ENCODE measurements around the gene FHIT.

The FHIT gene

DNA sequence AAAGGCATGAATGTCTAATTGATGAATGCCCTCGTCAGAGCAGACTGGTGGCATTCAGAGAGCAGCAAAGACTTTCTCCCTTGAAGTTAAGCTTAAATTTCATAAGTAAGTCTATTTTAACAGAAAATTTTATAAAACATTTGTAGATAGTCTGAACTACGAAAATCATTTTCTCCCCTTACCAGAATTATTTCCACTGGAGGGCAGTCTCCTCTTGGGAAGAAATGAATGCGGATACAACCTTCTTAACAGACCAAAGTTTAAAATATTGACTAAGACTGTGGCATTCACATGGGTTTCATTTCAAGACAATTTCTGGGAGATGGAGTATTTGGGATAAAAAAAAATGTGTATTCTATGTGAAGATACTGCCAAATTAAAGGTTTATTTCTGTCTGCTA is 669.0 kb downstream of the FHIT start:
- no peak overlapping the region for H3K27ac Mint-ChIP-seq
- no peak overlapping the region for H3K4me3 Mint-ChIP-seq
- no peaks in the 10 kb centered on the region for H3K27me3 Mint-ChIP-seq
- peaks cover 3% of the 10 kb centered on the region for H3K9me3 Mint-ChIP-seq
- no peak for DNase-seq
- no peaks in the 10 kb centered on the region for H3K36me3 Mint-ChIP-seq (ENCODE audit: low read depth)
- H3K4me1 Mint-ChIP-seq (ENCODE audit: low read depth): no peaks in the 10 kb centered on the region

DNA sequence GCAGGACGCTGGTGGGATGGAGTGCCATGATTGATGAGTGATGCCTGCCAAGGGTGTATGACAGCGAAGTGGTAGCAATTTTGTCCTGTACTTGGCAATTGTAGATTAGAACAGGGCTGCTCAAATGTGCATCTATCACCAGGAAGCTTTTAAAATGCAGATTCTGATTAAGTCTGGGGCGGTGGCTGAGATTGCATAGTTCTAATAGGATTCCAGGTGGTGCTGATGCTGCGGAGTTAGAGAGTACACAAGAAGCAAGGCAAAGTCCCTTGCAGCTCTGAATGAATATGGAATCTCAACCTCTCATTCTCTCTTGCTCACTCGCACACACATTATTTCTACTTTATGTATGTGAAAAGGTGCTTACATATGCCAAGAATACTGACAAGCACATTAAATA is 670.4 kb downstream of the FHIT start:
- Mint-ChIP-seq H3K27ac (no peak overlapping the region), H3K36me3 (ENCODE audit: low read depth) (no peaks in the 10 kb centered on the region), H3K9me3 (no peaks in the 10 kb centered on the region), H3K4me1 (ENCODE audit: low read depth) (no peaks in the 10 kb centered on the region), H3K27me3 (no peaks in the 10 kb centered on the region), H3K4me3 (no peak overlapping the region)
- DNase-seq: no peak

DNA sequence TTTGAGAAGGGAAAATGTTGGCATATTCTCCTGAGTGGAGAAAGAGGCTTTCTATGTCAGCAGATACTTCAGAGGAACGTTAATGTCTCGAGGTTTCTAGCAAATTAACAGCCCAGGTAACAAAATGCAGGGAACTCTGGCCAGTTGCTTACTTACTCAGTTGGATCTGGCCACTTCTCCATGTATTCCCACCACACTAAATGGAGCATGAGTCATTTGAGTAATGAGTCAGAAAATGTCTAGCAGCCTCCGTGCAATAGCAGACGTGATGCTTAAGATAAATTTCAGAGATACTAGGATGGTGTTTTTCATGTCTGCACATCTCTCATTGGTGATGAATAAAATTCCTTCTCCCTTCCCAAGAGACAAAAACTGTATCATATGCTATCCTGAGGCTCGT is 671.5 kb downstream of the FHIT start:
- no peaks in the 10 kb centered on the region for H3K9me3 Mint-ChIP-seq
- no peak overlapping the region for H3K4me3 Mint-ChIP-seq
- H3K36me3 Mint-ChIP-seq (ENCODE audit: low read depth): no peaks in the 10 kb centered on the region
- H3K27ac Mint-ChIP-seq: no peak overlapping the region
- H3K27me3 Mint-ChIP-seq: no peaks in the 10 kb centered on the region
- DNase-seq: no peak
- no peaks in the 10 kb centered on the region for H3K4me1 Mint-ChIP-seq (ENCODE audit: low read depth)

DNA sequence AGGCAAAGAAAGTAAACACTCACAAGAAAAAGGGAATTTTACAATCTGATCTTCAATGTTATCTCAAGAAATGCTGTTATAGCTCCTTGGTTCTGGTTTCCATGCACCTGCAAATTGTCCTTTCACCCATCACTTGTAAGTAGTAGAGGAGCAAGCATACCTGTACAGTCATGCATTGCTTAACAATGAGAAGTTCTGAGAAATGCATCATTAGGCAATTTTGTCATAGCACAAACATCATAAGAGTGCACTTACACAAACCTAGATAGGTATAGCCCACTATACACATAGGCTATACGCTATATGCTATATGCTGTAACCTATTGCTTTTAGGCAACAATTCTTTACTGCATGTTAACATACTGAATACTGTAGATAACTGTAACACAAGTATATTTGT is 672.3 kb downstream of the FHIT start:
- H3K27ac Mint-ChIP-seq: no peak overlapping the region
- no peaks in the 10 kb centered on the region for H3K9me3 Mint-ChIP-seq
- H3K4me1 Mint-ChIP-seq (ENCODE audit: low read depth): no peaks in the 10 kb centered on the region
- no peaks in the 10 kb centered on the region for H3K27me3 Mint-ChIP-seq
- no peaks in the 10 kb centered on the region for H3K36me3 Mint-ChIP-seq (ENCODE audit: low read depth)
- DNase-seq: no peak
- H3K4me3 Mint-ChIP-seq: no peak overlapping the region

DNA sequence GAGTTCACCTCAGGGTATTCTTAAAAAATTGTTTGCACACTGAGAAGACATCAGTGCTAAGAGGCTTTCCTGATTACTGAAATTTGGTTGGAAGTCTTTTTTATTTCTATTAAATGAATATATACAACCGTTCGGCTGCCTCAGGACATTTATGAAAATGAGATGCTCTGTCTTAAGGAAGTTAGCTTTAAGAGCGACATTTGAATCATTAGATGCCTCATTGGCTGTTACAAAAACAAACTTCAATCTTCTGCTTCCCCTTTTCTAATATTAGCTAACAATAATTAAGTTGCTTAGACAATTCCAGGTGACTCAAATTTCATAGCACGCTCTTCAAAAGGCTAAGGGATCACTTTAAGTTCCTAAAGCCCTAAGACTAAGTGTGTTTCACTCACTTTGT is 673.7 kb downstream of the FHIT start:
- DNase-seq: no peak
- no peak overlapping the region for H3K27ac Mint-ChIP-seq
- H3K27me3 Mint-ChIP-seq: no peaks in the 10 kb centered on the region
- H3K4me3 Mint-ChIP-seq: no peak overlapping the region
- H3K36me3 Mint-ChIP-seq (ENCODE audit: low read depth): no peaks in the 10 kb centered on the region
- H3K4me1 Mint-ChIP-seq (ENCODE audit: low read depth): no peaks in the 10 kb centered on the region
- no peaks in the 10 kb centered on the region for H3K9me3 Mint-ChIP-seq

DNA sequence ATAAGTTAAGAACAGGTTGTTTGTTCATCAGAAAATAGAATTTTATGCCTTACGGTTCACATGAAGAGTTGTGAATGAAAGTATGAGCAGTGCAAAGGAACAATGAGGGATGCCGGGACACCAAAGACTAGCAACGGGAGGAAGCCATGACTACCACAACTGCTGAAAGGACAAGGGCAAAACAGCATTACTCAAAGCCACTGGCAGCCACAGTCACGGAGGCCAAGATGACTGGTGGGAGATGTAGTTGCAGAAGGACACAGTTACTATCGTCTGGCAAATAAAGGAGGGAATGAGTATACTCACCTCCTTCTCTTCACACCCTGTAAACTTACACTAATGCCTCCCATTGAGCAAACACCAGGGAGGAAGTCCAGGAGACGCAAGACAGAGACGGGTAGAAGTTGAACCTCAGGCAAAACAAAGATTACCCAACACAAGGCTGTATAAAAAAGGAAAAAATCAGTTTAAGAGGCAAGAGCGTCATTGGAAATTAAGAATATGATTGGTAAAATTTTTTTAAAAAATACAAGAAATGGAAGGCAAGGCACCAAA is 675.5 kb downstream of the FHIT start:
- no peaks in the 10 kb centered on the region for H3K27me3 Mint-ChIP-seq
- H3K9me3 Mint-ChIP-seq: no peaks in the 10 kb centered on the region
- no peaks in the 10 kb centered on the region for H3K4me1 Mint-ChIP-seq (ENCODE audit: low read depth)
- DNase-seq: no peak
- no peak overlapping the region for H3K27ac Mint-ChIP-seq
- no peaks in the 10 kb centered on the region for H3K36me3 Mint-ChIP-seq (ENCODE audit: low read depth)
- H3K4me3 Mint-ChIP-seq: no peak overlapping the region

DNA sequence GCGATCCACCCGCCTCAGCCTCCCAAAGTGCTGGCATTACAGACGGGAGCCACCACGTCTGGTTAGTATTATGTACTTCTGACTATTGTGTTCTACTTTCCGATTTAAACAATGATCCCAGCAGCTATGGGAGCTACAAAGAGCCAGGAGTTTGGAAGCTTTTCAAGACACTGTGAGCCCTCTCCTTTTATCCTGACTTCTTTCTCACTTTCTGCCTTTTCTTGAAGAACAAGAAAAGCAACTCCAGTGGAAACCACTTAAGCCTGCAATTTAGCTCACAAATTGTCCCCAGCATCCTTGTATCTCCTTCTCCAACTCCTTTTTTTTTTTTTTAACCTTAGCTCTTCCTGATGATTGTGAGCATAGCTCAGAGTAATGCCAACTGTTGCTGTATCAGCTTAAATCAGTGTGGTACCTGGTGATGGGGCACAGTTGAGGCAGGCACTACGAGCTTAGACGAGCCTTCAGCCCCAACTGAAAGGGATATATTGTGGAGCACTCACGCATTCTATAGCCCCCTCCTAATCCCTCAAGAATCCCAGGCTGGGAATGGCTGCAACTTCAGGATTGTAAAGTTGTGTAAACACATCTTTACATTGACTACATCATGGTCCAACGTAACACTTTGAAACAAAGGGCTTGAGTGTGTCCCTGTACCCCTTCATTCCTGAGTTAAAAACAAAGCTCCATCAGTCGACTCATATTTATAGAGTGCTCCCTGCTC is 677.0 kb downstream of the FHIT start:
- DNase-seq: no peak
- Mint-ChIP-seq H3K27ac (no peak overlapping the region), H3K36me3 (ENCODE audit: low read depth) (no peaks in the 10 kb centered on the region), H3K4me1 (ENCODE audit: low read depth) (no peaks in the 10 kb centered on the region), H3K9me3 (no peaks in the 10 kb centered on the region), H3K27me3 (no peaks in the 10 kb centered on the region), H3K4me3 (no peak overlapping the region)

DNA sequence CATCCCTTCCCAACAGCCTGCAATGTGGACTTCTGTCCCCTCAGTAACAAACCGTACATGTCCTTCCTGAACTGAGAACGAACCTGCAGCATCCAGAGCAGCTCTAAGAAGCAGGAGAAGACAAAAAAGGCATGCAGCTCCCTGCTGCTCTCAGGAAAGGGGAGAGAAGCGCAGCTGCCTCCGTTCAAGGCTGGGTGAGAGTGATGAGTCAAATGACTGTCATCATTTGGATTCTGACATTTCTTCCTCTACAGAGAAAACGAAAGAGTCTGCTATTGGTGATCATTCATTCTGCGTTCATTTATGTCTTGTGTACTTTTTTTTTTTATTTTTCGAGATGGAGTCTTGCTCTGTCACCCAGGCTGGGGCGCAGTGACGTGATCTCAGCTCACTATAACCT is 677.8 kb downstream of the FHIT start:
- no peak overlapping the region for H3K27ac Mint-ChIP-seq
- no peaks in the 10 kb centered on the region for H3K9me3 Mint-ChIP-seq
- H3K36me3 Mint-ChIP-seq (ENCODE audit: low read depth): no peaks in the 10 kb centered on the region
- H3K4me3 Mint-ChIP-seq: no peak overlapping the region
- no peaks in the 10 kb centered on the region for H3K27me3 Mint-ChIP-seq
- no peaks in the 10 kb centered on the region for H3K4me1 Mint-ChIP-seq (ENCODE audit: low read depth)
- DNase-seq: no peak

DNA sequence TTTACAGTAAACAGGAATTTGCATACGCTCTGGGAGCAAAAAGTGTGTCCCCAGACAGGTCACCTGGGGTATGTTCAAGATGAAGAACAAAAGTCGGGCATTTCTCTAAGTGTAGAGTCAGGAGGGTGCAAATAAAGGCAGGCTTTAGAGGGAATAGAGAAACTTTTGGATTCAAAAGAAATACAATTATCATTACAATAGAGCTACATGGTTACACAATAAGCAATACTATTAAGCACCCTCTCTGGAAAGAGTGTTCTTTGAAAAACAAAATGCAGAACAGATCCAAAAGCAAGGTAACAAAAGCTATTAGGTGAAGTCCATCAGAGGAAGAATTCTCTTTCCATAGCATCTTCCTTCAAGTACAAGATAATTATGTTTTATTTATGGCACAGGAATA is 679.7 kb downstream of the FHIT start:
- Mint-ChIP-seq H3K9me3 (peaks cover 3% of the 10 kb centered on the region), H3K4me1 (ENCODE audit: low read depth) (no peaks in the 10 kb centered on the region), H3K4me3 (no peak overlapping the region), H3K27me3 (no peaks in the 10 kb centered on the region), H3K36me3 (ENCODE audit: low read depth) (no peaks in the 10 kb centered on the region), H3K27ac (no peak overlapping the region)
- DNase-seq: no peak

DNA sequence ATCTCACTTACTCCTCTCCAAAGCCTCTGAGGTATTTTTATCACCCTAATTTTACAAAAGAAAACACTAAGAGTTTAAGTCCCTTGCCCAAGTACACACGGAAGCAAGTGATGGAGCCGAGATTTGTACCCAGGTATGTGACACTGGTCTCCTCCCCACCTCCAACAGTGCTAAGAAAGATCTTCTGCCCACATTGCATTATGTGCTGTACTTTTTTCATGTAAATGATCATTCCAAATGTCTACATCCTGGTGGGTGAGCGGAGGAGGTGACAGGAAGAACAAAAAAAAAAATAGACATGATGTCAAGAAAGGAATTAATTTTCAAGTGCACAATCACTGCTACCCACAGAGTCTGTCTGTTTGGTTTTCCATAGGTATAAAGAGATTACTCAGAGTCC is 694.1 kb downstream of the FHIT start:
- H3K9me3 Mint-ChIP-seq: no peaks in the 10 kb centered on the region
- no peaks in the 10 kb centered on the region for H3K27me3 Mint-ChIP-seq
- H3K27ac Mint-ChIP-seq: no peak overlapping the region
- peaks cover 5% of the 10 kb centered on the region for H3K4me1 Mint-ChIP-seq (ENCODE audit: low read depth)
- no peak overlapping the region for H3K4me3 Mint-ChIP-seq
- no peaks in the 10 kb centered on the region for H3K36me3 Mint-ChIP-seq (ENCODE audit: low read depth)
- DNase-seq: no peak

DNA sequence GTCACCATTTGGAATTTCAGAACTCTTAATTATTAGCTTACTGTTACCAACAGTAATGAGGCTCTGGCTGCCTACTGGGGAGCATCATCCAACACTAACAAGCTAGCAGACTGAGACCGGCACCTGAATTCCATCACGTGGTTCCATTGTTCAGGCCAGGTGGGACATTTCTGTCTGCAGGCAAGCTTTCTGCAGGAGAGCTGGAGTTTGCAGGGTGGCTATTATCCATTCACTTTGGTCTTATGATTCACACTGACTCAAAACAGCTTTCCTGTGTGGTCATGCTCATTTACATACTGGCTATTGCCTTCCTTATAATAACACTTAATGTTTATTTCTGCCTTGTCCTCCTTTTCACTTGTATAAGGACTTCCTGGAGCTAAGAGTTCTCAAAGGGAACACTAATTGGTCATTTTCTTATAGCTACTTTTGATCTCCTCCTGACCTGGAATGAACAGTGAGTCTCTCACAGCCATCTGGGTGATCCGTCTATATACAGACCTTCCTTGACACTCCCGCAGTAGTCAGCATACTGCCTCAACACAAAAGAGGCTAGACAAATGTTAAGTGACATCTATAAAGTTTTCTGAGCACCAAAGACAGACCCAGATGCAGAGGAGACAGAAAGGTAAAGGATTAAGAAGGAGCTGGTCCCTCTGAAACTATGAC is 695.4 kb downstream of the FHIT start:
- DNase-seq: no peak
- no peaks in the 10 kb centered on the region for H3K36me3 Mint-ChIP-seq (ENCODE audit: low read depth)
- H3K27me3 Mint-ChIP-seq: no peaks in the 10 kb centered on the region
- no peaks in the 10 kb centered on the region for H3K9me3 Mint-ChIP-seq
- no peak overlapping the region for H3K4me3 Mint-ChIP-seq
- peaks cover 9% of the 10 kb centered on the region for H3K4me1 Mint-ChIP-seq (ENCODE audit: low read depth)
- H3K27ac Mint-ChIP-seq: no peak overlapping the region

DNA sequence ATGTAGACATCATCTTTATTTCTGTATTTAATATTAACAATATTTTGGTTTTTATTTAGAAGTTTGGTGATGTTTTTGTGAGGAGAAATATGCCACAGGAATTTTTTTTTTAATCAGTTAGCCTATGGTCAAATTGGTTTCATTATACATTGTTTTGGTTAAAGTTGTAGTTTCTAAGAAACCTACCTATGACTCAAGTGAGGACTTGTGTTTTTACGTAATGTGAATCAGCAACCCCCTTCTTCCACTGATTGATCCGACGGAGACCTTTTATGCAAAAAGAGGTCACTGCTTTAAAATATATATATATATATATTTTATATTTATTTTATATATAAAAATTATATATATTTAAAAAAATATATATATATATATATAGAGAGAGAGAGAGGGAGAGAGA is 698.1 kb downstream of the FHIT start:
- no peaks in the 10 kb centered on the region for H3K27me3 Mint-ChIP-seq
- H3K9me3 Mint-ChIP-seq: no peaks in the 10 kb centered on the region
- H3K4me3 Mint-ChIP-seq: no peak overlapping the region
- no peak for DNase-seq
- H3K4me1 Mint-ChIP-seq (ENCODE audit: low read depth): peaks cover 9% of the 10 kb centered on the region
- H3K36me3 Mint-ChIP-seq (ENCODE audit: low read depth): no peaks in the 10 kb centered on the region
- H3K27ac Mint-ChIP-seq: no peak overlapping the region

DNA sequence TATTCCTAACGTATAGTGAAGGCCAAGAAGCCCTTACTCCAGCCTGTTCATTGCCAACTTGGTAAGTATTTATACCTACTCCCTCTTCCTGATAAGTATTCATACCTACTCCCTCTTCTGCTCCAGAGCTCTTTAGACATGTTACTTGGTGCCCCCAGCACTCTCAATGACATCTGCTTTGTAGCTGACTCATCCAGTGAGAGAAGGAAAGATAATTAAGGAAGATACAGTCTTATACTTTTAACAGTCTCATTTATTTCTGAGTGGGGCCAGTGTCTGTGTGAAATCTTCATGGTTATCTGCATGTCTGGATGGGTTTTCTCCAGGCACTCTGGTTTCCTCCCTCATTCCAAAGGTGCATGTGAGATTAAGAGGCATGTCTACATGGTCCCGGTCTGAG is 698.7 kb downstream of the FHIT start:
- peaks cover 9% of the 10 kb centered on the region for H3K4me1 Mint-ChIP-seq (ENCODE audit: low read depth)
- no peaks in the 10 kb centered on the region for H3K36me3 Mint-ChIP-seq (ENCODE audit: low read depth)

DNA sequence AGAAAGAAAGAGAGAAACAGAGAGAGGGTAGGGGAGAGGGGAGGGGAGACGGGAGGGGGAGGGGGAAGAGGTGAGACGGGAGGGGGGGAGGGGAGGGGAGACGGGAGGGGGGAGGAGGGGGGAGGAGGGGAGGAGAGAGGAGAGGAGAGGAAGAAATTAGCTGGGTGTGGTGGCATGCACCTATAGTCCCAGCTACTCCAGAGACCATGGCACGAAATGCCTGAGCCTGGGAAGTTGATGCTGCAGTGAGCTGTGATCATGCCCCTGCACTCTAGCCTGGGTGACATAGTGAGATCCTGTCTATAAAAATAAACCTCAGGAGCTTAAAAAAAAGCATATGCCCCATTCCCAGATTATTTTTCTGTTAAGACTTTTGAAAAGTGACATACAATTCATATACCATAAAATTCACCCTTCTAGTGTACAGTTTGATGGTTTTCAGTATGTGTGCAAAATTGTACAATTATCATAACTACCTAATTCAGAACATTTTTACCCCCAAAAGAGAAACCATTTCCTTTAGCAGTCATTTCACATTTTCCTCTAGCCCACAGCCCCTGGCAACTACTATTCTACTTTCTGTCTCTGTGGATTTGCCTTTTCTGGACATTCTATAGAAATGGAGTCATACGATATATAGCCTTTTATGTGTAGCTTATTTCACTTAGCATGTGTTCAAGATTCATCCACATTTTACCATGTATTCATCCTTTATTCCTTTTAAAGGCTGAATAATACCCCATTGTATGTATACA is 699.6 kb downstream of the FHIT start:
- H3K27ac Mint-ChIP-seq: no peak overlapping the region

More for the DNA sequence above, 698.7 kb downstream of the FHIT start:
- H3K27ac Mint-ChIP-seq: no peak overlapping the region
- no peak for DNase-seq
- H3K4me3 Mint-ChIP-seq: no peak overlapping the region
- no peaks in the 10 kb centered on the region for H3K9me3 Mint-ChIP-seq
- H3K27me3 Mint-ChIP-seq: no peaks in the 10 kb centered on the region

DNA sequence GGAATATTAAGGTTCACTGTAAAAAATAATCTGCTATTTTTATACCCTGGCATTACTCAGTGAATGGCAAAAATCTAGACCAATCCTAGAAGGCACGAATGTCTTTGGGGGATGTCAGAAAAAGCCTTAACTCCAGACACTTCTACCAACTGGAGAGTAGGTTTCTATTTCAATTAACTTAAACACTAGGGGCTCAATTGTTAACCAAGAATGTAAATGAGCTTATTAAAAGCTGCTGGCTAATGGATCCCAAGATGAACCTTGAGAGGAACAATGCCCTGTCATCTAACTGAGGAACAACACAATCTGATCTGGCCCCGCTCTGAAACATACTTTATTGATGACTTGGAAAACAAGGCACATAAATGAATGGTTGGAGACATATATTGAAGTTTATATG is 701.4 kb downstream of the FHIT start:
- peaks cover 7% of the 10 kb centered on the region for H3K4me1 Mint-ChIP-seq (ENCODE audit: low read depth)
- H3K27ac Mint-ChIP-seq: no peak overlapping the region
- no peaks in the 10 kb centered on the region for H3K36me3 Mint-ChIP-seq (ENCODE audit: low read depth)
- DNase-seq: no peak
- no peak overlapping the region for H3K4me3 Mint-ChIP-seq
- no peaks in the 10 kb centered on the region for H3K27me3 Mint-ChIP-seq
- H3K9me3 Mint-ChIP-seq: no peaks in the 10 kb centered on the region

More for the DNA sequence above, 699.6 kb downstream of the FHIT start:
- peaks cover 9% of the 10 kb centered on the region for H3K4me1 Mint-ChIP-seq (ENCODE audit: low read depth)
- DNase-seq: no peak
- H3K9me3 Mint-ChIP-seq: no peaks in the 10 kb centered on the region
- no peak overlapping the region for H3K4me3 Mint-ChIP-seq
- no peaks in the 10 kb centered on the region for H3K27me3 Mint-ChIP-seq
- H3K36me3 Mint-ChIP-seq (ENCODE audit: low read depth): no peaks in the 10 kb centered on the region

Data from activated T-cell treated with anti-CD3 and anti-CD28 coated beads, Interleukin-2, amount 50 U/mL, for 24 hours (primary cell).